ENCODE results near the gene ZDHHC22. TPM values are rescaled to one million over a fixed set of nuclear protein-coding genes. Genes with fewer than 3 reads are reported as not detected.

Gene ZDHHC22
- total RNA-seq, 1 donor from 2014 or later: not detected

- DNase-seq: no peak
Measured at GRCh38 chr14:77125823-77126325, 15.7 kb downstream of the ZDHHC22 start.

- no peak for DNase-seq
Measured at GRCh38 chr14:77125281-77125801, 16.2 kb downstream of the ZDHHC22 start.

DNA sequence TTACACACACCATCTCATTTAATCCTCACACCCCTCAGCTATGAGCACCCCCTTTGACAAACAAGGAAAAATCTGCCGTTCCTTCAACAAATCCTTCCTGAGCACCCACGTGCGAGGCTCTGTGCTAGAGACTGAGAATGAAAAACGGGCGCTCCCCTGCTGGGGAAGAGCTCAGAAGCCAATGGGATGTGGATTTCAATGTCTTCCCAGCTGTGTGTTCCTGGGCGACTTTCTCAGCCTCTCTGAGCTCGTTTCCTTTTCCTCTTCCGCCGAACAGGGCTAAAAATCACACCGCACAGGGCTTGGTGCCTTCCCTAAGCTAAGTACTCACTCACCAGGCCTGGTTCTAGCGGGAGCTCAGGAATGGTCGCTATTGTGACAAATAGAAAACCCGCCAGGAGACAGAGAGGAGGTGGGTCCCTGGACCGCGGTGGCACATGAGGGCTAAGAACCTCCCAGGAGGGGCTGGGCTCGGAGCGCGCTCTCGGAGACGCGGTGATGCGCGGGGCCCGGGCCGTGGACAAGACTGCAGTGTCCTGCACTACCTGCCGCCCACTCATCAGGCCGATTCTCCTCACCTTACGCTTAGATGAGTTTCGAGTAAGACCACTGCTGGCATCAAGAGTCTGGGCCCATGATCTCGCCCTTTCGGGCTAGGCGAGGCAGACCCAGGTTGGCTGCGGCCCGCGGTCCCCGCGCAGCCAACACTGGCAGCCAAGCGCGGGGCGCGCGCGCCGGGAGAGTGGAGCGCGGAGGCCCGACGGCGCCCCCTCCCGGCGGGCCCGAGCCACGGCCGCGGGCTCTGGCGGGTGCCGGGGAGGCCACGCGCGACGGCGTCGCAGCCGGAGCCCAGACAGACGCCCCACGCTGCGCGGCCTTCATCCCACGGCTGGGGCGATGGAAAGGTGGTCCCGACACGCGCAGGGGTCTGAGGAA lies 17.0 kb downstream of the ZDHHC22 start:
- DNase-seq: peak; percentile 67

DNA sequence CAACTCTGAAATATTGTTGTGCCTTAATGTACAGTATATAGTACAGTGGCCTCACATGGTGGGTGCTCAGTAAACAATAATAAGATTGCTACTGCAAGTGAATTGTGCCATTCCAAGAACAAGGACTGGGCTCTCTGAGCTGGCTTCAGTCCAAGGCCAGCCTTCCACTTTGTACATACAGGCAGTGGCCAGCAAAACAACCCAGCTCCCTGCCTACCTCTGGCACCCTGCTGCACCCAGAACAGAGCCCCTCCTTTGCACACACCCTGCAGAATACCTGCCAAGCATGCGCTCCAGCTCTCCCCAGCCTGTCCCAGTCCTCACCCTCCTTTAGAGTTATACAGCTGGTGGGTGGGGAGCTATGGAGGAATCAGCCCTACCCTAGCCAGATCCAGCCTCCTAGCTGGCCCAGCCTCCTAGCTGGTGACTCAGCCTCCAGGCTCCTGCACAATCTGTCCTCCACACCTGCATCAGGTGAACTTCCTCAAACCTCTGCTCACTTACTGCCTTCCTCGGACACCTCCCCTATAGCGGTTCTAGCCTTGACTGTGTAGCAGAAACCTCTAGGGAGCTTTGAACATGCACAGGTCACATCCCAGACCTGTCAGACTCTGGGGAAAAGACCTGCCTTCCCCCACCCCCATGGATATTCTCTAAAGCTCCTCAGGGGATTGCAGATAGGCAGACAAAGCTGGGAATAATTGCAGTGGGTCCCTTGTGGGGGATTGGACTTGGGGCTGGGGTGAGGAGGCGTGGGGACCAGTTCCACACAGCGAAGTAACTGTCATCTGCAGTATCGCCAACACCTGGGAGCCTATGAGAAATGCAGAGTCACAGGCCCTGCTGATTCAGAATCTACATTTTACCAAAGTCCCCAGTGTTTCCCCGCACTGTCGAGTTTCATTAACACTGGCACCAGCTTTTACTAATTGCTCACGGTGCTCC lies 17.9 kb downstream of the ZDHHC22 start:
- no peak for DNase-seq

GRCh38 chr14:77122526-77123125 lies 19.0 kb downstream of the ZDHHC22 start:
- DNase-seq: no peak

GRCh38 chr14:77120771-77121743 lies 20.5 kb downstream of the ZDHHC22 start:
- no peak for DNase-seq

- no peak for DNase-seq
Measured at GRCh38 chr14:77119851-77120250, 21.7 kb downstream of the ZDHHC22 start.

DNA sequence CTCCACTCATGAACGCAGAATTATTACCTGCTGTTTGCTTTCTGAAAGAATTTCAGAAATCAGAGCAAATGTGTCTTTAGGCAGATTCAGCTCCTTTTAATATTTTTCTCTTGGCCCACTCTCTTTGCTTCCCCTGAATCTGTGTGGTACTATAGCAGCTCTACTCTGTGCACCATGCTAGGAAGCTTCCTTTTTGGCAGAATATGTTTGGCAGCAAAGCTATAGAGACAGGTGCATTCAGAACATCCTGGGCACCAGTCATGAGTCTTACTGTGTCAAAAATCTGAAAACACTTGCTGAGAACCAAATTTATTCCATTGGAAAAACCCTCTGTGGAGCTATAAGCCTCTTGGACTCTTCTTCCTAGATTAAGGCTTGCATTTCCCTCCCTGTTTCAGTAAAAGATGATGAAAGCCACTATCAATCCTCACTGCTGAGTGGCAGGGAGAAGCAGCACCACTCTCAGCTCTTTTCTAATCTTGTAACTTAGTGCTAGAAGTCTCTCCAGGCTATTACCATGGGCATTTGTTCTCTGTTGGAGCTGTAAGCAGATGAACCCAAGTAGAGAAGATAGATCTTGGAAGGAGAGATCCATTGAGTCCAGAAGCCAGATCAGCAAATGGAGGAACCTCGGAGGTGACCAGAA lies 25.3 kb downstream of the ZDHHC22 start:
- no peak for DNase-seq

- no peak for DNase-seq
Measured at GRCh38 chr14:77114609-77115008, 27.0 kb downstream of the ZDHHC22 start.

DNA sequence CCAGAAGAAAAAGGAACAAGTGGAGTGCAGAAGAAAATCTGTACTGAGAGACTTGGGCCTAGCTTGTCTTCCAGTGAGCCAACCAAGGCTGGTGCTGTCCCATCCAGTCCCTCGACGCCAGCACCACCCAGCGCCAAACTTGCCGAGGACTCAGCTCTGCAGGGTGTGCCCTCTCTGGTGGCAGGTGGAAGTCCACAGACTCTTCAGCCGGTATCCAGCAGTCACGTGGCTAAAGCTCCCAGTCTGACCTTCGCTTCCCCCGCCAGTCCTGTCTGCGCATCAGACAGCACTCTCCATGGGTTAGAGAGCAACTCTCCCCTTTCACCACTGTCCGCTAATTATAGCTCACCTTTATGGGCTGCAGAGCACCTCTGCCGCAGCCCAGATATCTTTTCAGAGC lies 27.9 kb downstream of the ZDHHC22 start:
- DNase-seq: no peak

DNA sequence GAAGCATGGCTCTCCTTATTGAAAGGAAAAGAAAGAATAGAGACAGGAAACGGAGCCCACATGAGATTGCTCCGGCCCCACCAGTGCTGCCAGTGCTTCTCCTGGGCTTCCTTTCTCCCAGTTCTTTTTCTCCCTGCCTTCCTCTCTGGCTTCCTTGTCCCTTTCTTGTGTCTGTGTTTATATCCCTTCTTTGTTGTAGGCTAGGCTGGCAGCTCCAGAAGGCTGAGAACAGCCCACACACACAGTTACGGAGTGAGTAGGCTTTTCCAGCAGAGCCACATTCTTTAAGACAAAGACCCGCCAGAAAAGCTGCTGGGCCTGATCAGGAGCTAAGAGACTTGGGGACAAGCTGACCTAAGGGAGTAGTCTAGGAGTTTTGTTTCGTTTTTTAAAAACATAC lies 30.6 kb downstream of the ZDHHC22 start:
- peak; percentile 60 for DNase-seq

DNA sequence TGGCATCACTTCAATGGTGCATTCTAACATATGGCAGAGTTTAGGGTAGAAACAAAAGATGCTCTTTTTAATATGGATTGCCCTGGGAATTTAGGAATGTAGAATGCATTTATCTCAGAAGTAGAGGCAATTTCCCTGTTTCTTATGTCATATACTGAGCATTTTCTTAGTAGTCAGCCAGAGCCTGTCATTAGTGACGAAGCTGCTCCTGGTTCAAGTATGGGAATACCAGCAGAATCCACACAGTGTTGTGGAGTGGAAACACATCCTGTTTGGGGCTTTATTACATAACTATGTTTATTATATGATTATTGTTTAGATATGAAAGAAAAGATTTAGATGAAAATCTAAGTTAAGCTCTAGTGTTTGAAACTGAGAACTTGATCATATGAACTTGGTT lies 31.3 kb downstream of the ZDHHC22 start:
- DNase-seq: no peak

DNA sequence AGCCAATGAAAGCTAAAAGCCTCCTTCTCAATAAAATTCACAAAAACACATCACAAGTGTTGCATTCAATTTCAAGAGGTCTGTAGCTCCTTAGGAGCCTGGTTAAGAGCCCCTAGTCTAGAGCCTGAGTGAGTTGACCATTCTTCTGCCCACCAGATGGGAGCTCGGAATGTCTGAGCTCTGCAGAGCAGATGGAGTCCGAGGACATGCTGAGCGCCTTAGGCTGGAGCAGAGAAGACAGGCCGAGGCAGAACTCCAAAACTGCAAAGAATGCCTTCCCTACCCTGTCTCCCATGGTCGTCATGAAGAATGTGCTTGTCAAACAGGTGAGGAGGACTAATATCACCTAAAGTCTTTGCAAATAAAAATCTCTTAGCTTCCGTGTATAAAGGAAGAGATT lies 31.9 kb downstream of the ZDHHC22 start:
- no peak for DNase-seq

DNA sequence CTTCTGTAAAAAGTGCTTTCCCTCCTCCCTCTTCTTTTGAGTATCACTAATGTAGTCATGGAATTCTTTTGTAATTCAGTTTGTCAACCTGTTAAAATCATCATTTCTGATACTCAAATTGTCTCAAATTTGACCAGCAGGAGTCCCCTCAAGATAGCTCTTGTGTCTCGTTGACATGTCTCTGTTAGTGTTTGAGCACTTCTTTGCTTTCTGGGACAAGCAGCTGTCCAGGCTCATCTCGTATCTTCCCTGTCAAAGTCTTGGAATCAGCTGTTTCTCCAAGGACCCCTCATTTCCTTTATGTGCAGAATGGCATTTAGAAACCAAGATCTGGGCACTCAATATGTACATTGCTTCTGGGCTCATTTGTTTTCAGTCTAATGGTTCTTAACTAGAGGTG lies 32.8 kb downstream of the ZDHHC22 start:
- no peak for DNase-seq

DNA sequence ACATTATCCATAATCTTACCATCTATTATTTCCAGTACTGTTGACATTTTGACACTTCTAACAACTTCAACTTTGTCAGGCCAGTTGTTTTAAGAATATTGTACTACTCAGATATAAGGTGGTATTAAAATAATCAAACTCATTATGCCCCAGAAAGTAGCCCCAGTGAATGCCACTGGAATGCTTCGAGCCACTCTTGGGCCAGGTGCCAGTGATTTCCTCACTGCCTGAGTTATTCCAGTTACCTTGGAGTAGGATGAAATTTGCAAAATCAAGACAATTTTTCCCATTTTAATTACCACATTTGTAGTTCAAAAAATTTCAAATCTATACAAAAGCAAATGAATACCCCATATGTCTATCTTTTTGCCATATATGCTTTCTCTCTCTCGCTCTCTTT lies 34.4 kb downstream of the ZDHHC22 start:
- no peak for DNase-seq

DNA sequence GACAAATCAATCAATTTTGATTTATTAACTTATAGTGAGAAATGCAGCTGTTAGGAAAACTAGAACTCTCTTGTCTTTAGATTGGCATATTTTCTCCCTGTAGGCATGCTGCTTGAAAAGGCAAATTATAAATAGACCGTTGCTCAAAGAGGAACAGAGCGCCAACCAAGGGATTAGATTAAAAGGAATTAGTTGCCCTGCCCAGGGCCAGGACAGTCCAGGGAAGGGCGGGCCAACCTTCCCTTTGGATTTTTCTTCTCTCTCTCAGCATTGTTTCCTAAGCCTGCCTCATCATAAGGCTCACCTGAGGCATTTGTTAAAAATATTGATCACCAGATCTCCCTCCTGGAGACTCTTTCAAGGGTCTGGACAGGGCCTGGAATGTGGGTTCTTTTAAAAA lies 34.9 kb downstream of the ZDHHC22 start:
- no peak for DNase-seq

DNA sequence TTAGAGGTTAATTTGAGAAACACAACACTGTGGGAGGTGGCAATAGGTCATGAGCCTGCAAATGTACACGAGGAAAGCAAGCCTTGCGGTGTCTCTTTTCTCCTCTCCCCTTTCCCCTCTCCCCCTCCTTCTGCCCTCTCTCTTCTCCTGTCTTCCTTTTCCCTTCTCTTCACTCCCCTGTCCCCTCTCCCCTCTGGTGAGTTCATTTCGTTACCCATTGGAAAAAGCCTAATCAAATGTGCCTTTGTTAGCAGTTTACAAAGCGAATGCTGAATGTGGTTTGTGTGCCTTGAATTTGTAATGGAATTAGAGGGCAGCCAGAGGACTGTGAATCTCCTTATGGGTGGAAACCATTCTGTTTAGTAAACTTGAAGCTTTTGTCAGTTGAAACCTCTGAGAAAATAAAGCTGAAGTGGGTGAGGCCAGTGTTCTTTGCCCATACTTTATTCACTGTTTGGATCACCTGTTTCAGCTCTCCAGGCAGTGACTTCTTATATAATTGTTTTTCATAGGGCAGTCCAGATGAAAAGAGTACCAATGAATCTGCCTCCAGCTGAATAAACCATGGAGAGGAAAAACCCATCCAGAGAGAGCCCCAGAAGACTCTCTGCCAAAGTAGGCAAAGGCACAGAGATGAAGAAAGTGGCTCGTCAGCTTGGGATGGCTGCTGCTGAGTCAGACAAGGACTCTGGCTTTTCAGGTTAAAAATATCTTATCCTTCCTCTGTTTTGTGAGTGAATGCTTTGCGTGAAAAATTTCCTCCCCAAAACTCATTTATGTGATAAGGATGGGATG lies 36.2 kb downstream of the ZDHHC22 start:
- DNase-seq: no peak

DNA sequence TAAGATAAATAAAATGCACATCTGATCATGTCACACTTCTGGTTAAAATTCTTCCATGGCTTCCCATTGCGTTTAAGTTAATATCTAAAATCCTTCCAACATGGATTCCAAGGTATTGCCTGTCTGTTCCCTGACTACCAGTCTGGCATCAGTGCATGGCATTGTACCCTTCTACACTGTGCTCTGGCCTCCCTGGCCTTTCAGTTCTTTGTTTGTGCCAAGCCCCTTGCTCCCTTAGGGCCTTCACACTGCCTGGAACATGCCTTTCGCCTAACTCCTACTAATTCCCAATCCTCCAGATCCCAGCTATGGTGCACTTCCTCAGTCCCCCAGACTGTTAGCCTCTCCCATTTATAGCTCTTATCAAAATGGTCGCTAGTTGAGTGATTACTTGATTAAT lies 37.2 kb downstream of the ZDHHC22 start:
- DNase-seq: no peak

DNA sequence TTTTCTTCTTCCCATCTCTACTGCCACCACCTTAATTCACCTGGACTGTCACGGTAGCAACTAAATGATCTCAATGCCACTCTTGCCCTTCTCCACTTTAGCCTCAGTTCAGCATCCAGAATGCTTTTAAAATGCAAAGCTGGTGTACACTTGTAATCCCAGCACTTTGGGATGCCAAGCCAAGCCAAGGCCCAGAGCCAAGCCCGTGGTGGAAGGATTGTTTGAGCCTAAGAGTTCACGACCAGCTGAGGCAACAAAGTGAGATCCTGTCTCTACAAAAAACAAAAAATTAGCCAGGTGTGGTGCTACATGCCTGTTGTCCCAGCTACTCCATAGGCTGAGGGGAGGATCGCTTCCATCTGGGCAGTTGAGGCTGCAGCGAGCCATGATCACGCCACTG lies 37.6 kb downstream of the ZDHHC22 start:
- no peak for DNase-seq

DNA sequence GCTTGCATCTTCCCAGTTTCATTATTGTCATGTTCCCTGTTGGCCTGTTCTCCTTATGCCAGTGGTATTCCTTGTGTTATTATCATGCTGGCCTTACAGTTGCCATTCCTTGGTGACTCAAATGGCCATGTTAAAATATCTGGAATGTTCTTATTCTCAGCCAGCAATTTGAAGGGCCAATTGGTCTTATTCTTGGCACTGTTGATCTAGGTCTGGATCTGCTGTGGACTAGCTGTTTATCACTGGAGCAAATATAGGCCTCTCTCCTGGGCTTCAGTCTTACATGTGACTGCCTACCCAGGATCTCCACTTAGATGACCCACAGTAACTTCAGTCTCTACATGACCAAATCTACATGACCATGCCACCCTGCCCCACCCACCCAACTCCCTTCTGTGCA lies 38.1 kb downstream of the ZDHHC22 start:
- no peak for DNase-seq

All from dermis blood vessel endothelial cell (primary cell).